Stimulated activated CD8-positive, alpha-beta memory T cell treated with anti-CD3 and anti-CD28 coated beads, Interleukin-15, amount 100 ng/mL, for 24 hours (primary cell): ENCODE results near the gene ARHGEF40.
"Not testable (repeated sequence)": the region's sequence is repeated elsewhere in the genome, so short reads cannot be mapped to it uniquely, and the experiment has no call there.

Experiments used
- DNase-seq: peaks from one replicate; pipeline ENCODE4 v3.0.0-alpha.2; 2020; ENCODE audit warnings: low read depth

The ARHGEF40 gene

GRCh38 chr14:21040370-21040925 is 29.7 kb upstream of the ARHGEF40 start:
- DNase-seq = no peak

DNA sequence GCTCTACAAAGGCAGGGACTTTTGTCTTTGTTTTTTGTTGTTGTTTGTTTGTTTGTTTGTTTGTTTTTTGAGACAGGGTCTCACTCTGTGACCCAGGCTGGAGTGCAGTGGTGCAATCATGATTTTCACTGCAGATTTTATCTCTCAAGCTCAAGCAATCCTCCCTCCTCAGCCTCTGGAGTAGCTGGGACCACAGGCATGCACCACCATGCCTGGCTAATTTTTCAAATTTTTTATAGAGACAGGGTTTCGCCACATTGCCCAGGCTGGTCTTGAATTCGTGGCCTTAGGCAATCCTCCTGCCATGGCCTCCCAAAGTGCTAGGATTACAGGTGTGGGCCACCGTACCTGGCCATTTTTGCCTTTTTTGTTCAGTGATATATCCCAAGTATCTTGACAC is 29.2 kb upstream of the ARHGEF40 start:
- not testable (repeated sequence) for DNase-seq

- DNase-seq = no peak
These were observed 28.2 kb upstream of the ARHGEF40 start, which contains the start of gene RNASE7 for GRCh38 chr14:21041676-21042433. Gene RNASE7 (plus strand): TSS chr14:21042362. CDS start chr14:21042993, 631 bp downstream.

GRCh38 chr14:21042918-21043317 is 27.2 kb upstream of the ARHGEF40 start:
- DNase-seq = no peak

- no peak for DNase-seq
These were observed 26.6 kb upstream of the ARHGEF40 start for GRCh38 chr14:21043387-21043973.

- no peak for DNase-seq
These were observed 26.0 kb upstream of the ARHGEF40 start for GRCh38 chr14:21043974-21044618.

GRCh38 chr14:21047378-21047781 is 22.7 kb upstream of the ARHGEF40 start:
- no peak for DNase-seq

DNA sequence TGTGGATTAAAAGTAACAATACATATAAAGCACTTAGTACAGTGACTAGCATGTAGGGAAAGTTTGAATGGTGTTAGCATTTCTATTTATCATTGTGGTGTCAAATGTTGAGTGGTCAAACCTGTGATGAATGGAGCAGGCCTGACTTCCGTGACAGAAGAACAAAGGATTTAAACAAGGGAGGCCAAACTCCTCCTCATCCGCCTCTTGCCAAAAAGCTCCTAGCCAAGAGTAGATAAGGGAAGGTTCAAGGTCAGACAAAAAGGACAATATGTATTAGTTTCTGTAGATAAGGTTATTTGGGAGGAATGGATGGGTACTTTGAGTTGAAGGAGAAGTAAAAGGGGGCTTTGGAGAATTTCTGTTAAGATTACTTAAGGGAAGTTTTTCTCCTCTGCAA is 21.5 kb upstream of the ARHGEF40 start:
- DNase-seq = no peak

DNA sequence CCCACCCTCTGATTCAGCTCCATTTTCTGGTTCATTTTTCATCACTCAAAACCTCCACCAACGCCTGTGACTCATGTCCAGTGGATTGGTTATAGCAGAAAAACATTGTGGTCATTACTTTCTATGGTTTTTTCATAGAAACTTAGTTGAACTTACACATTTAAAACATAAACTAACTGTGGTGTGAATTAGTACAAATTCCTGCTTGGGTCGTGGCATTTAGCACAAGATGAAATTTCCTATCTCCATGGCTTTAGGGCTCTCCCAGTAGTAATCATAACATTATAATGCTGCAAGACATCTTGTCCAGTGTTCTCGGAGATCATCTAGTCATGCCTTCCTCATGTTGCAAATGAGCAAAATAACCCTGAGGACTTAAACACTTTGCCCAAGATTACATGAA is 20.8 kb upstream of the ARHGEF40 start:
- no peak for DNase-seq

DNA sequence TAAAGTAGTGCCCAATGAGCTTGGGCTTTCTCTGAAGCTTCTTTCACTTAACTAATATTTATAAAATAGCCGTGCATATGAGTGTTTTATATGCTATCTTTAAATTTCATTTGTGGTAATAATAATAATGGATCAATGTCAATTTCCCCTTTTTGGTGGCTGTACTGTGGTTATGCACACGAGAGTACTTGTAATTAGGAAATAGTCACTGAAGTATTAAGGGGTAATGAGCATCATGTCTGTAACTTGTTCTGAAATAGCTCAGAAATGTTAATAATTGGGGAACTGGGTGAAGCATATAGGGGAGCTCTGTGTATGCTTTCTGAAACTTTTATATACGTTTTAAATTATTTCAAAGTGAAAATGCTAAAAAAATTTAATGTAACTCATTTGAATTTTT is 19.5 kb upstream of the ARHGEF40 start:
- DNase-seq = no peak

- no peak for DNase-seq
These were observed 16.7 kb upstream of the ARHGEF40 start for GRCh38 chr14:21053184-21054122.

- no peak for DNase-seq
These were observed 15.9 kb upstream of the ARHGEF40 start for GRCh38 chr14:21054123-21054767.

DNA sequence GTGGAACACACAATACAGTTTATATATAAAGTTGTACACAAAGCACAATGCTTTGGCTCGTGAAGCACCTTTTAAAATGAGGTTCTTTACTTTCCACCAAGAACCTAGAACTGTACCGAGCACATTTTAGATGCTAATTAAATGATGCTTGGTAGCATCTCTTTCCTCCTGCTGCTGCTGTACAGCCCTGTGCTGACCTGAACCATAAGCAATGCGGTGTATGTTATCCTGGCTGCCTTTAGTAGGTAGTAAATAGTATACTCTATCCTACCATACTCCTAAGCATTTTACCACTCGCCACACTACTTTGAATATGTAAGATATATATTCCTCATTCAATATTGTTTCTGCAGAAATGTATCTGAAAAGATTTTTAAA is 15.3 kb upstream of the ARHGEF40 start:
- DNase-seq = no peak

DNA sequence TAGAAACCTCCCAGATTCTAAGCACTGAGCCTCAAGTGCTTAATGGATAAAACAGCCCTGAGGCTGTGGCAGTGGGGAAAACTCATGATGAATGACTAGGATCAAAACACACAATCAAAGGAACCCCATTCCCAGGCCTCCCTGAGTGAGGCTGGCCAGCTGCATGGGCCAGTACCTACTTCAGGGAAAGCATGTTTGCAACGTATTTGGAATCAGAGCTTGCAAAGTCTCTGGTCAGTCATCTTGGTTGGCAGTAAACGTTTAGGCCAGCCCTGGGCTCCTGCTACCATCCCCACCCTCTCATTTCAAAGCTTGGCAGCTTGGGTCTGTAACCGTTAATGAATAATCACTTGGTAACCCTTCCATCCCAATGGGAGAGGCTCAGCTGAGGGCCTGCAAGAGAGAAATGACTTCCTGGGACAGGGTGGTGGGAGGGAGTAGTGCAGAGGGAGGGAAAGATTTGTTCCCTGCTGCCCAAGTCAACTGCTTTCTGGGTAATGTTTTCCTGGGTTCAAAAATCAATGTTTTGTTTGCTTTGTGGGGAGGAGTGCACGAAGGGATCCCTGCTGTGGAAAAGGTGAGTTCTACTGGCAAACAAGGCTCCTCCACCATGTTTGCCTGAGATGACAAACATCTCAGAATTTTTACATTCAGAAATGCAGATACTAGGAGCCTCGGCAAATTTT is 14.5 kb upstream of the ARHGEF40 start:
- no peak for DNase-seq

GRCh38 chr14:21056520-21057163 is 13.5 kb upstream of the ARHGEF40 start:
- no peak for DNase-seq

- DNase-seq = no peak
These were observed 12.1 kb upstream of the ARHGEF40 start, which contains the start of gene RNASE8 for GRCh38 chr14:21057803-21058675. Gene RNASE8 (plus strand): TSS chr14:21057822. CDS start chr14:21057893, 71 bp downstream.

DNA sequence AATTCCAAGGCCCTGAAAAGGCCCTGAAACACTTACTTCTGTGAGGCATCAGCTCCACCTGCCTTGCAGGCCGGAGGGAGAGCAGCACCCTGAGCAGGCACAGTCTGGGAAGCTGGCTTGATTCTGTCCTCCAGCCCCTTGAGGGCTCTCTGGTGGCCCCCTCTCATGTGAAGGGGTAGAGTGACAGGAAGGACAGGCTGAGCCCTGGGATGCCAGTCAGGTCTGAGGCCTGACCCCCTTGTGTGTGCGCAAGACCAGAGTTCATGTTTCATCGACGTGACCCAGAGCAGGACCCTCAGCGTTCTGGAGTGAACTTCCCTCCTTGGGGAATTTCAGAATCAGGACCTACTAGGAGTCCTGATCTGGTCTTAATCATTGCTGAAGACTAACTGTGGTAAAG is 11.2 kb upstream of the ARHGEF40 start:
- DNase-seq = no peak

- no peak for DNase-seq
These were observed 10.1 kb upstream of the ARHGEF40 start for GRCh38 chr14:21059842-21060613.
